GM20431 (cell line): ENCODE data around the gene OXER1.

Experiments used
- in situ Hi-C: fragments of 300-500 bp; cut with MseI, MboI; formaldehyde crosslinking; loops from one replicate; pipeline ENCODE4 v1.15.0; 2020; ENCODE audit warnings: low sequenced_read_pairs; ENCODE audit not compliant: unreplicated experiment

The OXER1 gene

GRCh38 chr2:42794271-42795046, 30.5 kb upstream of the OXER1 start:
- in situ Hi-C loops = no loop called here

DNA sequence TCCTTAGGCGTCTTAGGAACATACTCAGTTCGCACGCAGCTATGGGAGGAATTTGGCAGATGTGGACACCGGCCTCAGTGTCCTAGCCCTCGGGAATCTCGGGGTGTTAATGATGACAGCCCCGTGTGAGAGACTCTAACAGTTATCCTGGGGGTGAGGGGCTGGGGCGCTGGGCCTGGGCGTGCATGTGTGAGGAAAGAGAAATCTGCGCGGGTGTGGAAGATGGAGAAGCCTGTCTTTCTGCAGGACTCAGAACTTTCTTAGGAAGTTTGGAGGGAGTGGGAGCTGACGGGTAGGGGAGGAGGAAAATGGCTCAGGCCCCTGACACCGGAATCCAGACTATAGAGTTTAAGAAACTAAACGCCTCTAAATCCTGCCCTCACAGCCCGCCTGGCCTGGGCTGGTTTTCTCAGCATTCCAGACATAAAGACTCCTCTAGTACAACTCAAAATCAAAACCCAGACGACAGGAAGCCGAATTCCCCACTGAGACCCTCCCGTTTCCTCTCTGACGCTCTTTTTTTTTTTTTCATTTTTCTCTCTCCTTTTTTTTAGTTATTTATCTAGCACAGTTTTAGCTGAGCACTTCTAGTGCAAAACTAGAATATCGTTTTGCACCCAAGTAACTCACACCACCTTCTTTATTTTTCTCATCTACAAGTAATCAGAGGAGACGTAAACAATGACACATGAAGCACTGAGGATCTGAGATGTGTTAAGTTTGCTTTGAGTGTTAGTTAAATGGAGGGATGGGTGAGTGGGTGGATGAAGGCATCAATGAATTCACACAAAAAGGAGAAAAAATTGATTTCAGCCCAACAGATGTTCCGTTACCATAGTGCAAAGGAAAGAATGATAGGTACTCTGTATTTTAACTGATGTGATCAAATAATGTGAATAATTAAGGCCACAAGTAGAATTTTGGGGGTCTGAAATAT, 29.7 kb upstream of the OXER1 start:
- in situ Hi-C loops = no loop called here

GRCh38 chr2:42792583-42793333, 28.8 kb upstream of the OXER1 start, which contains the start of gene HAAO:
Gene HAAO (minus strand): TSS chr2:42792583. CDS start chr2:42792536, 47 bp downstream.
- in situ Hi-C loops = no loop called here

GRCh38 chr2:42792087-42792582, 28.2 kb upstream of the OXER1 start:
- in situ Hi-C loops = no loop called here

GRCh38 chr2:42791606-42792005, 27.7 kb upstream of the OXER1 start:
- in situ Hi-C loops = no loop called here

DNA sequence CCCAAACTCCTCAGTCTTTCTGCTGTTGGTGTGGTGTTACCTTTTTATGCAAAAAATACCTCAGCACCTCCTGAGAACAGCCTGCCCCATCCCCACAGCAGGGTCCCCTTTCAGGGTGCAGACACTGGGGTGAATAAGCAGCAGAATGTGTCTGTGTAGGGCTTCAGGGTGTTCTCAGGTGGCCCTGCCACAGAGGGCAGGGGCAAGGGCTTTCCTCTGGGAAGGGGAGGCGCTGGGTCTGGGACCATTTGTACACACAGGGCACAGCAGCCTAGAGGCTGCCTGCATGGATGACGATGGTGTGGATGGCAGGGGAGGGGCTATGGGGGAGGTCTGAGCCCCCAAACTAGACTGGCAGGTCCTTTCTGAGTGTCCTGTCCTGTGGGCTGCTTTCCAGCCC, 25.8 kb upstream of the OXER1 start:
- in situ Hi-C loops = no loop called here

GRCh38 chr2:42788882-42789281, 24.9 kb upstream of the OXER1 start:
- in situ Hi-C loops = no loop called here

GRCh38 chr2:42788478-42788793, 24.5 kb upstream of the OXER1 start:
- in situ Hi-C loops = no loop called here

DNA sequence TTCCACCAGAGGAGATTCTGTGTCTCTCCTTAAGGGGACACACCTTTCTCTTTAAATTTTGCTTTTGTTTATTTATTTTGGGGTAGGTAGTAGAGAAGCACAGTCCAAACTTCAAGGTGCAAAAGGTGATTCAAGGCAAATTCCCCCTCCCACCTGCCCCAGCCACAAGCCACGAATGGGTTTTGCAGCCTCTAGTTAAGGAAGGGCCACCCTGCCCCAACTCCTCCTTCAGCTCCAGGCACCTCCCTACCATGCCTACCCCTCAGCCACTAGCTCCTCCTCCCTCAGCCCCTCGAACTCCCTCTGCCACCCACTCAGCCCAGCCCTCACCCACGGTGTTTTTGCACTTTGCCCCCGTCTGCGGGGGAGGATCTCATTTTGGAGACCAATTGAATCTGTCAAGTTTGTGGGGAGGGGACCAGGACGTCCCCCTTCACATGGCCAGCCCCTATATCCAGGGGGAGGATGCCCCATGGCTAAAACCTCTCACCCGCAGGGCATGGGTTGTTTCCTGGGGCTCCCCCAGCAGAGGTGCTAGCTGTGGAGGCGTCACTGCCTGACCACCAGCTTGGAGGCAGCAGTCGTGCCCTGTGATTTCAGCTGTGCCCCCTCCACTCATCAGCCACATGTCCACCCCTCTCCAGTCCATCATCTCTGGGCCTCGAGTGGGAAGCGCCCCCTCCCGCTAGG, 24.0 kb upstream of the OXER1 start:
- in situ Hi-C loops = no loop called here

DNA sequence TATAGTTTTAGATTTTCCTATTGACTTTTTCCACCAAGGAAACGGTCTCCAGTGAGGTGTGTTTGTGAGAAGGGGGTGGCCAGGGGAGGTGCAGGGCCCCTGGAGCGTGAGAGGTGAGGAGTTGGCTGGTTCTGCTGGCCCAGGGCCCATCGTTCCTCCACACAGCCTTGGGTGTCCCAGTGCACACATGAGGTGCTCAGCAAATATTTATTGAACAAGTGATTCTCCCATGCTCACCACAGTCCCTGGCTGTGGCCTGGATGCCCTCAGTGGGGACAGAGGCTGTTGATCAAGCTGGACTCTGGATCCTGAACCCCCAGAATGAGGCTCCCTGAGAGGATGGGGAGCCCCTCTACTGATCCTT, 23.5 kb upstream of the OXER1 start:
- in situ Hi-C loops = no loop called here

- in situ Hi-C loops = no loop called here
Observed at GRCh38 chr2:42786561-42787345, 22.8 kb upstream of the OXER1 start.

GRCh38 chr2:42784204-42784880, 20.4 kb upstream of the OXER1 start:
- in situ Hi-C loops = no loop called here

GRCh38 chr2:42783511-42783910, 19.6 kb upstream of the OXER1 start:
- in situ Hi-C loops = no loop called here

- in situ Hi-C loops = no loop called here
Observed at GRCh38 chr2:42781181-42781580, 17.2 kb upstream of the OXER1 start.

GRCh38 chr2:42777883-42778805, 14.2 kb upstream of the OXER1 start:
- in situ Hi-C loops = no loop called here

- in situ Hi-C loops = no loop called here
Observed at GRCh38 chr2:42775810-42776209, 11.9 kb upstream of the OXER1 start.

DNA sequence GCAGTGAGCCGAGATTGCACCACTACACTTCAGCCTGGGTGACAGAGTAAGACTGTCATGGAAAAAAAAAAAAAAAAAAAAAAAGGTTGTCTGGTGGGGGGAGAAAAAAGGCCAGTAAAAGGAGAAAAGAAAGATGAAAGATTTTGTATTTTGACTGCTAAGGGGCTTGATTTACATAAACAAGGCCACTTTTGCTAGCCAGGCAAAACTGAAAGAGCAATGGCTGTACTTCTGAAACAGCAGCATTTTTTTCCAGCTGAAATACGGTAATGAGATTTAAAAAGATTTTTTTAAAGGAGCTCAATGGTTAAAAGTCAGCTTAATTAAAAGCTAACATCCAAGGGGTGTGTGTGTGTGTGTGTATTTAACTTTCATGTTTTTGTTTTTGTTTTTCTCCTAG, 11.3 kb upstream of the OXER1 start:
- in situ Hi-C loops = no loop called here
